ENCODE data around the gene ZFAND4.
"Not testable (repeated sequence)": the region's sequence is repeated elsewhere in the genome, so short reads cannot be mapped to it uniquely, and the experiment has no call there.

ZFAND4 gene

GRCh38 chr10:45612741-45613140 lies 59.8 kb downstream of the ZFAND4 start:
- H3K4me3 ChIP-seq (ENCODE audit: low read depth, low read length), result no peak overlapping the region
- H2AFZ ChIP-seq, result no peak overlapping the region
- no peaks in the 10 kb centered on the region for H3K4me1 ChIP-seq
- no peaks in the 10 kb centered on the region for H3K9me3 ChIP-seq (ENCODE audit: control insufficient read depth, low read length)
- H3K27me3 ChIP-seq (ENCODE audit: control insufficient read depth, insufficient read depth, low read length), result no peaks in the 10 kb centered on the region
- TF ChIP-seq CTCF (IDR thresholded peaks at IDR 0.05), result no peak
- no peak overlapping the region for H3K4me2 ChIP-seq (ENCODE audit: low read length)
- H3K36me3 ChIP-seq (ENCODE audit: control insufficient read depth, insufficient read depth, low read length), result no peaks in the 10 kb centered on the region
- H3K27ac ChIP-seq, result no peak overlapping the region
- H3K9ac ChIP-seq, result no peak overlapping the region
- H3K79me2 ChIP-seq, result no peaks in the 10 kb centered on the region

DNA sequence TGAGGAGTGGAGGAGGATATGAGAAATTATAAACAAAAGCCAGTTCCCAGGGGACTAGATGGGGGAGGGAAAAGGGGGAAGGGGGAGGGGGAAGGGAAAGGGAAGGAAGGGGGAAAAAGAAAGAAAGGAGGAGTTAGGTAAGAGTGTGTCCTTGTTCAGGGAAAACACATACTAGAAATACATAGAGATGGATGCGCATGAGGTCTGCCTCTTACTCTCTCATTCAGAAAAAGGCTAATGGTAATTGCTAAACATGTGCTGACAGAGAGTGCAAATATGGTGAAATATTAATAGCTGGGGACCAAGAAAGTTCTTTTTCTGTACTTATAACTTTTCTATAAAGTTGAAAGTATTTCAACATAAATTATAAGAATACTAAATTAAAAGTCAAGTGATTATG lies 64.5 kb downstream of the ZFAND4 start:
- no peak overlapping the region for H3K4me3 ChIP-seq (ENCODE audit: low read depth, low read length)
- TF ChIP-seq CTCF (IDR thresholded peaks at IDR 0.05), result no peak
- H2AFZ ChIP-seq, result no peak overlapping the region
- no peak overlapping the region for H3K4me2 ChIP-seq (ENCODE audit: low read length)
- H3K9ac ChIP-seq, result no peak overlapping the region
- H3K9me3 ChIP-seq (ENCODE audit: control insufficient read depth, low read length), result no peaks in the 10 kb centered on the region
- no peaks in the 10 kb centered on the region for H3K36me3 ChIP-seq (ENCODE audit: control insufficient read depth, insufficient read depth, low read length)
- no peak overlapping the region for H3K27ac ChIP-seq
- no peaks in the 10 kb centered on the region for H3K4me1 ChIP-seq
- no peaks in the 10 kb centered on the region for H3K27me3 ChIP-seq (ENCODE audit: control insufficient read depth, insufficient read depth, low read length)
- H3K79me2 ChIP-seq, result no peaks in the 10 kb centered on the region

DNA sequence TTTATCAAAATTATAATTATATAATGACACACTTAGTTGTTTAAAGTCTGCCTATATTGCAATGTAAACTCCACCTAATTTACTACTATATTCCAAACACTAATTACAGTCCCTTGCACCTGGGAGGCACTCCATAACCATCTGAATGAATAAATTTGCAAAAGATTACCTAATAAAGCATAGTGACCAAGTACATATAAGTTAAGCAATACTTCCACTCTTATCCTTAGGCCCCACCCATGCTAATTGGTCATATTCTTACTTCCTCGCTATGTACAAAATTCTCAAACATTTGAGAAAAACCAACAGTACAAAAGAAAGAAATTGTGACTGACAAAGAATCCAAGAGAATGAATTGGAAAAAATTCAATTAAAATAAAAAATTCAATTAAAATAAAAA lies 65.3 kb downstream of the ZFAND4 start:
- no peak overlapping the region for H3K9ac ChIP-seq
- H3K79me2 ChIP-seq, result no peaks in the 10 kb centered on the region
- no peaks in the 10 kb centered on the region for H3K27me3 ChIP-seq (ENCODE audit: control insufficient read depth, insufficient read depth, low read length)
- no peak overlapping the region for H3K27ac ChIP-seq
- no peak overlapping the region for H3K4me2 ChIP-seq (ENCODE audit: low read length)
- H3K4me3 ChIP-seq (ENCODE audit: low read depth, low read length), result no peak overlapping the region
- H3K9me3 ChIP-seq (ENCODE audit: control insufficient read depth, low read length), result no peaks in the 10 kb centered on the region
- H3K4me1 ChIP-seq, result no peaks in the 10 kb centered on the region
- no peak overlapping the region for H2AFZ ChIP-seq
- no peak for TF ChIP-seq CTCF (IDR thresholded peaks at IDR 0.05)
- H3K36me3 ChIP-seq (ENCODE audit: control insufficient read depth, insufficient read depth, low read length), result no peaks in the 10 kb centered on the region

DNA sequence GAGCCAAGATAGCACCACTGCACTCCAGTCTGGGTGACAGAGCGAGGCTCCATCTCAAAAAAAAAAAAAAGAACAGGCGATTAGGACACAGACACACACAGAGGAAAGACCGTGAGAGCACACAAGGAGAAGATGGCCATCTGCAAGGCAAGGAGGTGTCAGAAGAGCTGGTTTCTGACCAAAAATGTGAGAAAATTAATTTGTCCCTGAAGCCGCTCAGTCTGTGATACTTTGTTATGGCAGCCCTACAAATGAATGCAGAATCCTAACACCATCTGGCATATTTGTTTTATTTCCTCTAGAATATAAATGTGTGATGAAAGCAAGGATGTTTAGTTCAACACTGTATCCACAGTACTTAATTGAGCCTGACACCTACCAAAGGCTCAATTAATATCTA lies 69.7 kb downstream of the ZFAND4 start:
- Histone ChIP-seq H3K9ac (no peak overlapping the region), H3K27me3 (ENCODE audit: control insufficient read depth, insufficient read depth, low read length) (no peaks in the 10 kb centered on the region), H3K79me2 (no peaks in the 10 kb centered on the region), H2AFZ (no peak overlapping the region), H3K36me3 (ENCODE audit: control insufficient read depth, insufficient read depth, low read length) (no peaks in the 10 kb centered on the region), H3K4me3 (ENCODE audit: low read depth, low read length) (no peak overlapping the region), H3K9me3 (ENCODE audit: control insufficient read depth, low read length) (no peaks in the 10 kb centered on the region), H3K4me2 (ENCODE audit: low read length) (no peak overlapping the region), H3K4me1 (no peaks in the 10 kb centered on the region), H3K27ac (no peak overlapping the region)
- no peak for TF ChIP-seq CTCF (IDR thresholded peaks at IDR 0.05)

DNA sequence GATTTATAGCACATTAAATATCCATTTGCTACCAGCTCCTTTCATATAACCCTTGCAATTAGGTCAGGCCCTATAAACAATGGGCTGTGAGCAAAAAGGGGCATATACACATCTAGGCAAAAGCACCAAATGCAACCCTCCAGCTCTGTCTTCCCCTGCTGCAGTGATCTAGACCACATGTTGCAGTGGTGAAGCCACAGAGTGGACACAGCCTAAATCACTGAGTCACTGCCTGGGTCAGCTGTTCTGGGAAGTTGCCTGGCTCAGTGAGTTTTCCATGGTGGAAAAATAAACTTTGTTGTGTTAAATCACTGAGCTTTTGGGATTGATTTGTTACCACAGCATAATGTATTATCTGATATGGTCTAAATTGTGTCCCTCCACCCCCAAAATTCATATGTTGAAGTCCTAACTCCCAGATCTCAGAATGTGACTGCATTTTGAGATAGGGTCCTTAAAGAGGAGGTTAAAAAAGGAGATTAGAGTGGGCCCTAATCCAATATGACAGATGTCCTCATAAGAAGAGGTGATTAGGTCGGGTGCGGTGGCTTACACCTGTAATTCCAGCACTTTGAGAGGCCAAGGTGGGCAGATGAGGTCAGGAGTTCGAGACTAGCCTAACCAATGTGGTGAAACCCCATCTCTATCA lies 70.4 kb downstream of the ZFAND4 start:
- Histone ChIP-seq H3K4me3 (ENCODE audit: low read depth, low read length) (no peak overlapping the region), H3K9ac (no peak overlapping the region)

GRCh38 chr10:45601254-45601930 lies 71.2 kb downstream of the ZFAND4 start:
- not testable (repeated sequence) for H3K9me3 ChIP-seq (ENCODE audit: control insufficient read depth, low read length); H3K4me3 ChIP-seq (ENCODE audit: low read depth, low read length); H3K4me1 ChIP-seq; H3K27me3 ChIP-seq (ENCODE audit: control insufficient read depth, insufficient read depth, low read length); H3K79me2 ChIP-seq; H3K36me3 ChIP-seq (ENCODE audit: control insufficient read depth, insufficient read depth, low read length); H3K27ac ChIP-seq; H3K4me2 ChIP-seq (ENCODE audit: low read length); H3K9ac ChIP-seq
- H2AFZ ChIP-seq, result peak overlapping the region; percentile 80

More for the DNA sequence above, 70.4 kb downstream of the ZFAND4 start:
- H3K9me3 ChIP-seq (ENCODE audit: control insufficient read depth, low read length), result no peaks in the 10 kb centered on the region
- no peak overlapping the region for H2AFZ ChIP-seq
- no peaks in the 10 kb centered on the region for H3K79me2 ChIP-seq
- no peak overlapping the region for H3K27ac ChIP-seq
- H3K4me1 ChIP-seq, result no peaks in the 10 kb centered on the region
- no peaks in the 10 kb centered on the region for H3K36me3 ChIP-seq (ENCODE audit: control insufficient read depth, insufficient read depth, low read length)
- H3K27me3 ChIP-seq (ENCODE audit: control insufficient read depth, insufficient read depth, low read length), result no peaks in the 10 kb centered on the region
- TF ChIP-seq CTCF (IDR thresholded peaks at IDR 0.05), result no peak
- no peak overlapping the region for H3K4me2 ChIP-seq (ENCODE audit: low read length)
